Measurements from ENCODE around the gene EBF3. TPM values are rescaled to one million over a fixed set of nuclear protein-coding genes. Genes with fewer than 3 reads are reported as not detected.

EBF3 gene
- total RNA-seq, 3 donors from 2014 or later = 0.23 to 2.8 (median 0.89) TPM

DNA sequence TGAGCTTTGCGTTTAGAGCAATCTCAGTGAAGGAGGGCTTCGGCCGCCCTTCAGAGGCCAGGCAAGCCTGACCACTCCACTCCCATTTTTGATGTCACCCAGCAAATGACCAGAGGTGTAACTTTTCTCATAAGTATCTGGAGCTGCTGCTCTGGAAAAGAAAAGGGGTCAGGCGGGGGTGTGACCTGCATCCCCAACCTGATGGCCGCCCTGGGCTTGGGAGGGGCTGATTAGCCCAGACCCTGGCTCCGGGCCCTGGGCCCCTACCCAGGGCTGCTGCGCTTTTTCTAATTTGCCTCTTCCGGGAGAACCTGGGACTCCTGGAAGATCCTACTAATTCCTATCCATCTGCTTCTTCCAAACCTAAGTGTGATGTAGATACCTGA is 9.6 kb upstream of the EBF3 start:
- TF ChIP-seq, protein P1, sequence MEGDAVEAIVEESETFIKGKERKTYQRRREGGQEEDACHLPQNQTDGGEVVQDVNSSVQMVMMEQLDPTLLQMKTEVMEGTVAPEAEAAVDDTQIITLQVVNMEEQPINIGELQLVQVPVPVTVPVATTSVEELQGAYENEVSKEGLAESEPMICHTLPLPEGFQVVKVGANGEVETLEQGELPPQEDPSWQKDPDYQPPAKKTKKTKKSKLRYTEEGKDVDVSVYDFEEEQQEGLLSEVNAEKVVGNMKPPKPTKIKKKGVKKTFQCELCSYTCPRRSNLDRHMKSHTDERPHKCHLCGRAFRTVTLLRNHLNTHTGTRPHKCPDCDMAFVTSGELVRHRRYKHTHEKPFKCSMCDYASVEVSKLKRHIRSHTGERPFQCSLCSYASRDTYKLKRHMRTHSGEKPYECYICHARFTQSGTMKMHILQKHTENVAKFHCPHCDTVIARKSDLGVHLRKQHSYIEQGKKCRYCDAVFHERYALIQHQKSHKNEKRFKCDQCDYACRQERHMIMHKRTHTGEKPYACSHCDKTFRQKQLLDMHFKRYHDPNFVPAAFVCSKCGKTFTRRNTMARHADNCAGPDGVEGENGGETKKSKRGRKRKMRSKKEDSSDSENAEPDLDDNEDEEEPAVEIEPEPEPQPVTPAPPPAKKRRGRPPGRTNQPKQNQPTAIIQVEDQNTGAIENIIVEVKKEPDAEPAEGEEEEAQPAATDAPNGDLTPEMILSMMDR (IDR thresholded peaks at IDR 0.05) = no peak
- H3K36me3 ChIP-seq (ENCODE audit: low read depth) = no peaks in the 10 kb centered on the region
- no peak overlapping the region for H3K4me3 ChIP-seq
- H3K4me1 ChIP-seq (ENCODE audit: low read depth) = peaks cover 9% of the 10 kb centered on the region
- no peaks in the 10 kb centered on the region for H3K9me3 ChIP-seq
- intact Hi-C loops (cut with DNase I, micrococcal nuclease) = no loop called here
- no peak for ATAC-seq
- DNase-seq = no peak

DNA sequence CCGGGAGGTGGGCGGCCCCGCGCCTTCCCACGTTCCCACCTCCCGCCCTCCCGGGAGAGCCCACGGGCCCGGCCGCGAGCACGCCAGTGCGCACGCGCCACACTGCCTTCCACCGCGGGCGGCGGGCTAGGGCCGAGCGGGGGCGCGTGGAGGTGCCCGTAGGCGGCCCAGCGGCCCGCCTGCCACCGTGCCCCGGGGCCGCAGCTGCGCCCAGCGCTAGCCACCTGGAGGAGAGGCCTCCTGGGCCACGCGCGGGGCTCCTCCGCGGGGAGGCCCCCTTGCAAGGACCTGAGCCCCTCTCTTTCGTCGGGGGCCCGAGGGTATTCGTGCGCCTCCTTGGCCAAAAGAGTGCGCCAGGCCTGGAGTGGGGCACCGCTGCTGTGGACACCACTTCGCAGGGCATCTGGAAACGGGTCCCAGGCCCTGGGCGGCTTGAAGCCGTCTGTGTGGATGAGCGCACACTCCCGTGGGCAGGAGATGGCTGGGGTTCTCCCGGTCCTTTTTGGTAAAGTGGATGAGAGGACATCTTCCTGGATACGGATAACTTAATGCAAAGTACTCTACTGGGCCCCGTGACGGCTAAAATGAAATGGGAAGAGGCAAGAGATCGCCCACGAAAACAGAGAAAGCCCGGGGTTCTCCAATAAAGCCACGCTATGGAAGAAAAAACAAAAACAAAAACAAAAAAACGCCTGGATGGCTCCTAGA is 9.0 kb upstream of the EBF3 start:
- DNase-seq = no peak
- intact Hi-C loops (cut with DNase I, micrococcal nuclease) = no loop called here
- Histone ChIP-seq H3K4me1 (ENCODE audit: low read depth) (peaks cover 9% of the 10 kb centered on the region), H3K9me3 (no peaks in the 10 kb centered on the region), H3K4me3 (no peak overlapping the region), H3K36me3 (ENCODE audit: low read depth) (no peaks in the 10 kb centered on the region)
- TF ChIP-seq, protein P1 (IDR thresholded peaks at IDR 0.05) = no peak
- no peak for ATAC-seq

DNA sequence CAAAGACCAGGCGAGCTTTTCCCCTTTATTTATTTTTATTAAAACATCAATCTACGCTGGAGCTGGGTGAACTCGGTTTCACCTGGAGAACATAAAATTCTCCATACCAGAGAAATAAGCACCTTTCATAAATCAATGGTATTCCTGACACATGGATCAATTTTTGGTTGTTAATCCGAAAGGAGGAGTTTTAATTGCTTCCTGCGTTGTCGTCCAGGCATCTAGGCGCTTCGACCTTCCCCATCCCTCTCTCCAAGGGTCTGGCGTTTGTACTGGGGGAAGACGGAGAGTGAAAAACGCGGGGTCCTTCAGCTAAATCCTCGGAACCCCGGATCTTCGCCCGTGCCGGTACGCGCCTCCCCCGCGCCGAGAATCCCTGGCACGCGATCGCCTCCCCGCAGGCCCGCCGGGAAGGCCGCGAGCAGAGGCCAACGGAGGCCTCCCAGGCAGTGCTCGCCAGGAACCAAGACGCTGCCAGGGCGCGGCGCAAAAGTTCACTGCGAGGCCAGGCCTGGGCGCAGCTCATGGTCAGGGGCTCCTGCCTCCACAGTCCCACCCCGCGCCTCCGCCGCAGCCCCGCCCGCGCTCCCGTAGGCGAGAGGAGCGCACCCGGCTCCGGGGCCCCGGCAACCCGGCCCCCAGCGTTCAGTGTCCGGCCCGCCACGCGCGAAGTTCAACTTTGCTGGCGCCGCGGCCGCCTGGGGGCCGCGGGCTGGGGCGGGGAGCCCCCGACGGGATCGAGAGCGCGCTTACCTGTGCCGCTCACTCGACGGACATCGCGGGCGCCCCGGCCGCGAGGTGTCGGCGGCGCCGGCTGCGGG is 8.3 kb upstream of the EBF3 start:
- ATAC-seq (no peak), DNase-seq (no peak)
- intact Hi-C loops (cut with DNase I, micrococcal nuclease) = no loop called here
- no peaks in the 10 kb centered on the region for H3K36me3 ChIP-seq (ENCODE audit: low read depth)
- no peaks in the 10 kb centered on the region for H3K9me3 ChIP-seq
- TF ChIP-seq, protein P1 (IDR thresholded peaks at IDR 0.05) = no peak
- no peak overlapping the region for H3K4me3 ChIP-seq
- peaks cover 9% of the 10 kb centered on the region for H3K4me1 ChIP-seq (ENCODE audit: low read depth)

DNA sequence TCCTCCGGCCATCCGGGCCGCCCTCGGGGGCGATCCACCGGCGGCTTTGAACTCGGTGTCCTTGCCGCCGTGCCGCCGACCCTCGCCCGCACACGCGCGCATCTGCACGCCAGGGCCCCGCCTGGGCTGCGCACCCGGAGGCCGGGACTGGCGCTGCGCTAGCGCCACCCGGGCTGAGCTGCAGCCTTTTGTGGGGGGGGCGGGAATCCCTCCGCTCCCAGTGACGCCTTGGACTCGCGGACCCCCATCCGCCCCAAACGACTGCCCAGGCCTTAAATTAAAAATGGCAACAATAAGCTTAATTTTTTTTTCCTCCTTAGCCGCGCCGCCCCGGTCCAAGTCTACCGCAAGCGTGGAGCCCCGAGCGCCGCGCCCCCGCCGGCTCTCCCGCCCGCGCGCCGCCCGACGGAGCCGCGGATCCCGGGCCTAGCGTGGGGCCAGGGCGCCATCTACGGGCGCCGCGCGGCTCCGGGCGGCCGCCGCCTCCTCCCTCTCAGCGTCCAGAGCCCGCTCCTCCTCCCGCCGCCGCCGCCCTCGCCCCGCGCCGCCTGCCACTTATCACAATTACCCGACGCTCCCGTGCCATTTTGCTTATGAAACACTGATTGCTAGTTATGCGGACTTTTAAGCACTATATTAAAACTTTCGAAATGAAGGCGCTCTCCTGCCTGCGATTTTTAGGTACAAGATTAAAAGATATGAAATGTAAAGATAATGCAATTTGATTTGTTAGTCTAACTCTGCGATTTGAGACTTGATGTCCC is 7.5 kb upstream of the EBF3 start:
- H3K4me1 ChIP-seq (ENCODE audit: low read depth) = peaks cover 9% of the 10 kb centered on the region
- ATAC-seq = peak; percentile 88
- intact Hi-C loops (cut with DNase I, micrococcal nuclease) = no loop called here

More for the DNA sequence above, 7.5 kb upstream of the EBF3 start:
- Histone ChIP-seq H3K9me3 (no peaks in the 10 kb centered on the region), H3K4me3 (no peak overlapping the region), H3K36me3 (ENCODE audit: low read depth) (no peaks in the 10 kb centered on the region)
- TF ChIP-seq, protein P1 (IDR thresholded peaks at IDR 0.05) = peak; percentile 40
- DNase-seq = peak in 2 of 3 donors; percentile 57 to 72

Data from mucosa of descending colon (tissue), 3 donors.